HG02642 (cell line): ENCODE results near the gene ELAVL2.

Source experiments
- ATAC-seq: cut with Tn5 transposase; IDR thresholded peaks from one replicate; pipeline ENCODE4 v1.9.1; 2021; ENCODE audit warnings: mild to moderate bottlenecking; ENCODE audit not compliant: unreplicated experiment, poor library complexity

ELAVL2 gene

GRCh38 chr9:23822261-23823169 lies 3.5 kb downstream of the ELAVL2 start:
- ATAC-seq = no peak

- no peak for ATAC-seq
These were observed 4.5 kb downstream of the ELAVL2 start for GRCh38 chr9:23821375-23822181.

- no peak for ATAC-seq
These were observed 5.3 kb downstream of the ELAVL2 start for GRCh38 chr9:23820451-23821374.

- no peak for ATAC-seq
These were observed 6.6 kb downstream of the ELAVL2 start for GRCh38 chr9:23819403-23819802.

- ATAC-seq = no peak
These were observed 11.8 kb downstream of the ELAVL2 start for GRCh38 chr9:23814243-23814642.

- no peak for ATAC-seq
These were observed 13.4 kb downstream of the ELAVL2 start for GRCh38 chr9:23812673-23813072.

GRCh38 chr9:23811633-23812032 lies 14.4 kb downstream of the ELAVL2 start:
- no peak for ATAC-seq

- ATAC-seq = no peak
These were observed 22.8 kb downstream of the ELAVL2 start for GRCh38 chr9:23803216-23803615.

GRCh38 chr9:23801523-23801922 lies 24.5 kb downstream of the ELAVL2 start:
- ATAC-seq = no peak

GRCh38 chr9:23799521-23799920 lies 26.5 kb downstream of the ELAVL2 start:
- no peak for ATAC-seq

- ATAC-seq = no peak
These were observed 27.7 kb downstream of the ELAVL2 start for GRCh38 chr9:23798325-23798724.

- no peak for ATAC-seq
These were observed 29.8 kb downstream of the ELAVL2 start for GRCh38 chr9:23796209-23796608.

GRCh38 chr9:23790351-23791260 lies 35.4 kb downstream of the ELAVL2 start:
- ATAC-seq = no peak

GRCh38 chr9:23789529-23790254 lies 36.3 kb downstream of the ELAVL2 start:
- no peak for ATAC-seq

- no peak for ATAC-seq
These were observed 41.1 kb downstream of the ELAVL2 start for GRCh38 chr9:23784962-23785361.

GRCh38 chr9:23783509-23783908 lies 42.5 kb downstream of the ELAVL2 start:
- no peak for ATAC-seq

GRCh38 chr9:23779220-23779619 lies 46.8 kb downstream of the ELAVL2 start:
- no peak for ATAC-seq

GRCh38 chr9:23777328-23777727 lies 48.7 kb downstream of the ELAVL2 start:
- ATAC-seq = no peak

- no peak for ATAC-seq
These were observed 50.5 kb downstream of the ELAVL2 start for GRCh38 chr9:23775549-23775948.
